SKM-1 (cell line): Measurements from ENCODE around the gene STARD3NL.
"Not testable (repeated sequence)": the region's sequence is repeated elsewhere in the genome, so short reads cannot be mapped to it uniquely, and the experiment has no call there.

ENCODE experiments used
- DNase-seq: peaks from one replicate; lab custom pipeline; 2025; ENCODE audit not compliant: unreplicated experiment; lab: John Stamatoyannopoulos, UW

Gene STARD3NL, protein sequence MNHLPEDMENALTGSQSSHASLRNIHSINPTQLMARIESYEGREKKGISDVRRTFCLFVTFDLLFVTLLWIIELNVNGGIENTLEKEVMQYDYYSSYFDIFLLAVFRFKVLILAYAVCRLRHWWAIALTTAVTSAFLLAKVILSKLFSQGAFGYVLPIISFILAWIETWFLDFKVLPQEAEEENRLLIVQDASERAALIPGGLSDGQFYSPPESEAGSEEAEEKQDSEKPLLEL

DNA sequence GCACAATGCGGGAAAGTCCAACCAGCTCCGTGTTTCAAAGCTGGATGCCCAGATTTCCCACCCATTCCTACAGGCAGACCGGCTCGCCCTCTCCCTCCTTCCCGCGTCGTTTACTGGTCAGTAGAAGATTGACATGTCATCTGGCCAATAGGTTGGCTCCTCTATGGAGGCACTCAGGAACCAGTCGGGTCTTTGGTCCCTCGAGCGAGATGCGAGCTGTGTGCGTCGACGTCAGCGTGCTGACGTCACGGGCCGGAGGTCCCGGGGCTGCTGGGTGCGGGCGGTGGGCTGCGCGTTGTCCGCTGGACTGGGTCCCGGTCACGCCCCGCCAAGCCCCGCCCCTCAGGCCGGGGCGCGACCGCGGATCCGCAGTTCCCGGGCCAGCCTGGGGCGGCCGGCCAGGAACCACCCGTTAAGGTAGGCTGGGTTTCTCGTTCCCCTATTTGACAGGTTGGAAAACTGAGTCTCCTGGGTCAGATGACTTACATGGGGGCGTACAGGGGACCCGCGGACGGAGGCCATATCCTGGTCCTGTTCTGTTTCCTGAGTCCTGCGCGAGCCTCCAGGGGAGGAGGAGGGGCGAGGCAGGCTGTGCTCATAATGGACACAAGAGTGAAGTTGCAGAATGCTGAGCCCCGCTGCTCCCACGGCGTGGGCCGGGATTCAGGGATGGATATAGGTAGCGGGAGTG lies at the start of gene STARD3NL:
STARD3NL (plus strand) TSS at position 242 of the 691 bp plus-strand sequence. CDS start 29,260 bp downstream, outside the sequence.
- peak; percentile 95 for DNase-seq

DNA sequence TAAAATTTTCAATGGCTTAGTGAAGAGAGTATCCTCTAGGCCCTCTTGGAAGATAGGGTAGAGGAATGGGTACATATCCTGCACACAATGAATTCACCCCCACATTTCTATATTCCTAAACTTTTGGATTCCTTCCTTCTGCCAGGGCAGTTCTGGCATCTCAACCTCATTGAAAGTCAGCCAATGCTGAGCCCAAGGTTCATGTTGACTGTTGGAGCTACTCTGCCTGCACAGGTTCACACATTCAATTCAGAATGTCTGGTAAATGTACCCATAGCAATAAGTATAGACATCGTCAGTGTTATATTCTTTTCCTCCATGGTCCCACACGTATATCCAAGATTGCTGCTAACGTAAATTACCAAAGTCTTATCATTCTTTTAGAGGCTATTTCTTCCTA lies 48.9 kb upstream of the STARD3NL start:
- no peak for DNase-seq

DNA sequence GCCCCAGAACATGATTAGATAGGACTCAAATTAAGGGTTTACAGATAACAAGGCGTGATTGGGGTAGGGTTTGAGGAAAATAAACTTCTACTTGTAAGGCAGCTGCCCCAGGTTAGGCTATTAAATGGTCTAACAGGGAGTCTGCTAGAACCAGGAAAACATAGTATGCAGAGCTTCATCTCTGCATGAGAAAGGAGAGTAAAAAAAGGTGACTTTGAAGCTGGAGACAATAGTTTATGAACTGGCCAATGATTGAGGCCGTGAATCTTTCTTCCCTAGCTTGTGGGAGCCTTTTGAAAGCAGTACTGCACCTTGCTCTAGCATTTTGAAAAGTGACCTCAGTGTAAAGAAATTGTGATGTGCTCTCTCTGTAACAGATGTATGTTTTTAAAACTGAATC lies 48.5 kb upstream of the STARD3NL start:
- DNase-seq, result no peak

DNA sequence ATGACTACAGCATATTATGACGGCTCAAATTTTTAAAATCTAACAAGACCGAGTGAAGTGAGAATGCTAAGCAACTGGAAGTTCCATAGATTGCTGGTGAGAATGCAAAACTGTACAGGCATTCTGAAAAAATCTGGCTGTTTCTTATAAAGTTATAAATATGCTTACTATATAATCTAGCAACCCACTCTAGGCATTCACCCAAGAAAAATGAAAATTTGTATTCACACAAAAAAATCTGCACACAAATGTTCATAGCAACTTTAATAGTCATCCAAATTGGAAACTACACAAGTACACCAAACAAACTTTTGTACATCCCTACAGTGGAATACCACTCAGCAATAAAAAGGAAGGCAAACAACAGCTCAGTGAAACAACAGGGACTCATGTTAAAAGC lies 39.9 kb upstream of the STARD3NL start:
- no peak for DNase-seq

DNA sequence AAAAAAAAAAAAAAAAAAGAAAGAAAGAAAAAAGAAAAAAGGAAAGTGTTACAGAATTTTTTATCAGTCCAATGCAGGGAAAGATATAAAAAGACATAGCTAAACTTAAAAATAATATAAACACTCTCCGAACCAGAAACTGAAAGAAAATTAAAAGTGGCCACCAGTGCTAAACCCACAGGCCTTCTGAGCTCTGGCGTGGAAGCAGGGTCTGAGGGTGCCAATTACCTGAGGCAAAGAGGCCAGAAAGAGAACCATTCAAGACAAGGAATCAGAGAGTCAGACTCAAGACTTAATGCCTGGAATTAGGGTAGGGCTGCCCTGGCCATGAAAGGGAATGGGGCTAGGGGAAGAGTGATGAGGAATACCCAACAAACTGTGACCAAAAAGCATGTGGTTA lies 36.9 kb upstream of the STARD3NL start:
- no peak for DNase-seq

DNA sequence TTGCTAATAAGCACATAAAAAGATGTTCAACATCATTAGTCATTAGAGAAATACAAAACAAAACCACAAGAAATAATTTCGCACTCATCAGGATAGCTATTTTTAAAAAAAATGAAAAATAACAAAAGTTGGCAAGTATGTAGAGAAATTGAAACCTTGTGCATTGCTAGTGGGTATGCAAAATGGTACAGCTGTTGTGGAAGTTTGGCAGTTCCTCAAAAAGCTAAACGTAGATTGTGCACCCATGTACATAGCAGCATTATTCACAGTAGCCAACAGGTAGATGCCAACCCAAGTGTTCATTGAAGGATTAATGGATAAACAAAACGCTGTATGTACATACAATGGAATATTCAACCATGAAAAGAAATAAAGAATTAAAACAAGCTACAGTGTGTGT lies 35.3 kb upstream of the STARD3NL start:
- no peak for DNase-seq

DNA sequence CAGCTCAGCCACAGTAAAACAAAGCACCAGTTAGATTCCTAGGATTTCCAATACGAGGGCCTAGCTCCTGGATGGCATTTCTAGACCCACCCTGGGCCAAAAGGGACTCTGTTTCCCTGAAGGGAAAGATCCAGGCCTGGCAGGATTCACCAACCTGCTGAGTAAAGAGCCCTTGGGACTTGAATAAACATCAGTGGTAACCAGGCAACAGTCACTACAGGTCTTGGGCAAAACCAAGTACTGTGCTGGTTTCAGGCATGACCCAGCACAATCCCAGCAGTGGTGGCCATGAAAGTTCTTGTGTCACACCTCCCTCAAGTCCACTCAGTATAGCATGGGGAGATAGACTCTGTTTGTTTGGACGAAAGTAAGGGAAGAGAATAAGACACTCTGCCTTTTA lies 31.0 kb upstream of the STARD3NL start:
- DNase-seq, result no peak

DNA sequence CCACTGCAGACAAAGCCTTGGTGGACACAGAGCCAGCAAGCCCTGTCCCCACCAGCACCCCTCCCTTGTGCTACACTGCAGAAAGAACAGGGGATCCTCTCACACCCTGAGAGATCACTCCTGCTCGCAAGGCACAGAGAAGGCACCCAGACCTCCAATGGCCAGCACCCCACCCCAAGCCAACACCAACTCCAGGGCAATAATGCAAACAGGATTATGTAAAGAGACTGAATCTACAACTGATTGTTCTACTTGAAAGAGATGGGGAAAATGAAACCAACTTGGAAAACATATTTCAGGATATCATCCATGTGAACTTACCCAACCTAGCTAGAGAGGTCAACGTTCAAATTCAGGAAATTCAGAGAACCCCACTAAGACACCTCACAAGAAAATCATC lies 26.5 kb upstream of the STARD3NL start:
- no peak for DNase-seq

DNA sequence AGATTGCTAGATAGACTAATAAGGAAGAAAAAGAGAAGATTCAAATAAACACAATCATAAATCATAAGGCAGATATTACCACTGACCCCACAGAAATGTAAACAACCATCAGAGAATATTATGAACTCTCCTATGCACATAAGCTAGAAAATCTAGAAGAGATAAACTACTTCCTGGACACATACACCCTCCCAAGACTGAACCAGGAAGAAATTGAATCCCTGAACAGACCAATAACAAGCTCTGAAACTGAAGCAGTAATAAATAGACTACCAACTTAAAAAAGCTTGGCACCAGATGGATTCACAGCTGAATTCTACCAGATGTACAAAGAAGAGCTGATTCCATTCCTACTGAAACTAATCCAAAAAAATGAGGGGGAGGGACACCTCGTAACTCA lies 24.5 kb upstream of the STARD3NL start:
- DNase-seq, result no peak

DNA sequence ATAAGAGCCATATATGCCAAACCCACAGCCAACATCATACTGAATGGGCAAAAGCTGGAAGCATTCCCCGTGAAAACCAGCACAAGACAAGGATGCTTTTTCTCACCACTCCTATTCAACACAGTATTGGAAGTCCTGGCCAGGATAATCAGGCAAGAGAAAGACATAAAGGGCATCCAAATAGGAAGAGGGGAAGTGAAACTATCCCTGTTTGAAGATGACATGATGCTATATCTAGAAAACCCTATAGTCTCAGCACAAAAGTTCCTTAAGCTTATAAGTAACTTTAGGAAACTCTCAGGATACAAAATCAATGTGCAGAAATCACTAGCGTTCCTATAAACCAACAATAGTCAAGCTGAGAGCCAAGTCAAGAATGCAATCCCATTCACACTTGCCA lies 23.8 kb upstream of the STARD3NL start:
- no peak for DNase-seq

DNA sequence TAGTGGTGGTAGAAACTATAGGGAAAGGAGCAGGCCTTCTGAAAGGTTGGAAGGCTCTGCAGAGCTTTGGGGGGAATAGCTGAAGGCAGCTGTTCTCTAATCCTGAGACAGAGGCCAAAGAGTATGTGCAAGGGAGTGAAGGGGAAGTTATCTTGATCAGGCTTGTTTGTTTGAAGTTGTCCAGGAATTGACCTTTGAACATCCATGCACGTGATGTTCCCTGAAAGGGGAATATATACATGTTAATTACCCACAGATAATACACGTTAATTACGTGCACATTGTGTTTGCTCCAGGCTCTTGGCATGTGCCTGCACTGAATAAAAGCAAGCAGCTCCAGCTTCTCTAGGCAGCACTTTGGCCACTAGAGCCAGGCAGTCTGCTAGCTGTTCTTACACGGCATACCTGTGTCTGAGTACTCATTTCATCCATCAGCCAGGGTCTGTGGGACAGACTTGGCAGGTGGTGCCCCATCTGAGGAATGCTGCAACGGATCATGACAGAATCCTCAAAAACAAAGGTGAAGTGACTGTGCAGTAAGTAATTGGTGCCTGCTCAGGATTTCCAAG lies 18.0 kb upstream of the STARD3NL start:
- DNase-seq, result no peak

DNA sequence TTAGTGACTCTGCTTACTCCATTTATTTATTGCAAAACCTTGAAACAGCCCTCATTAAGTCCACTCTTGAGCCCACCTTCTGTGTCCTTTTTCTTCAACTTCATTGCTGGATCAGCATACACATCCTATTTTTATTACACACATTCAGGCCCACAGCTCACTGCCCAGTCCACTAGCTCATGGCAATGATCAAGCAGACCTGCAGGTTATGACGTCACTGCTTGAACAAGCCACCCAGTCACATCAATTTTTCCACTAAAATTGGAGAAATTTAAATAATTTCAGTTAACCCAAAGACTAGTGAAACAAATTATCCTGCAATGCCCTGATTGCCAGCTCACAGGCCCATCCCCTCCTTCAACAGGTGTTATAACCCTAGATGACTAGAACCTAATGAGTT lies 16.0 kb upstream of the STARD3NL start:
- no peak for DNase-seq

DNA sequence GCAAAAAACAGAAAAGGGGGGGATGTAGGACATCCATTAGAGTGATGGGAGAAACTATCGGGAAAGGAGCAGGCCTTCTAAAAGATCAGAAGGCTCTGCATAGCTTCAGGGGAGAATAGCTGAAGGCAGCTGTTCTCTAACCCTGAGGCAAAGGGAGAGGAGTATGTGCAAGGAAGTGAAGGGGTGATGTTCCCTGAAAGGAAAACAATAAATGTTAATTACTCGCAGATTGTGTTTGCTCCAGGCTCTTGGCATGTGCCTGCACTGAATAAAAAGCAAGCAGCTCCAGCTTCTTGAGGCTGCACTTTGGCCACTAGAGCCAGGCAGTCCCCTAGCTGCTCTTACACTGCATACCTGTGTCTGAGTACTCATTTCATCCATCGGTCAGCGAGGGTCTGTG lies 14.4 kb upstream of the STARD3NL start:
- no peak for DNase-seq

DNA sequence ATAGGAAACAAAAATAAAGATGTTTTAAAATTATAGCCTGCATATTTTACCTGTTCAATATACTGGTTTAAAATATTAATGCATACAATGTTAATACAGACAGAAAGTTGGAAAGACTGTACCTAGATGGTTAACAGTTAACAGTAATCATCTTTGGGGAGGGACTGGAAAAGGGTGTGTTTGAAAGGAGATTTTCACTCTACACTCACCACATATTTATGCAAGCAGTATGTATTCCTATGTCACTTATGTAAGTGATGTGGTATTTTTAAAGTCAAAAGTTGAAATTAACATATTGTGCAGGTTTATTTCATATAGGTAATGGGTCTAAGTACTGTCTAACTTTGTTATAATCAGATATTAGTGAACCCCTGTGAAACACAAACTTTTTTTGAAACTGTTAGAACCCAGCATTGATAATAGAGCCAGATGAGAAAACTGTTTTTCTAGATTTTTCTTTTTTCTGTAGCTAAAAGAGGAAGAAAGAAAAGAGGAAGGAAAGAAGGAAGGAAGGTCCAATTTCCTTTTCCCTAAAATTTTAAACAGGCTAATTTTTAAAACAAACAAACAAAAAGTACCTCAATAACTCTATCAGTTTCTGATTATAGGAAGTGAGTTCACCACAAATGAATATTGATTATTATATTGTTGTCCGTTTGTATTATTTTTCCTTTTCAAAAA lies 9.0 kb upstream of the STARD3NL start:
- peak; percentile 33 for DNase-seq

DNA sequence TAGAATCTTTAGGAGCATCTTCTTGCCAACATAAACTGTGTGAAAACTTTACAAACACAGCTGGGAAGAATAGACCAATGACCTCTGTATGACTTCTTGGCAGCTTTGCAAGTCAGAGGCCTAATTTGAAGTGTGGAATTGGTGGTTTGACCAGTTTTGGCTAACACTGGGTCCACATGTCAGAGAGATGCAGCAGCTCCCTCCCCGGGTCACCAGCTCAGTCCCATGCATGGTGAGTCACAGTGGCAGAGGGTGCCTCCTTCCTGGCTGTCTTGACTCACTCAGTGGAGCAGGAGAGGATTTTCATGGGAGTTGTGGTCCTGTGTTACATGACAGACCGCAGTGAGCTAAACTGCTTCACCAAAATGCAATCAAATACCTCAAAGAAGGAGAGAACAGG lies 8.2 kb upstream of the STARD3NL start:
- DNase-seq, result peak; percentile 20

DNA sequence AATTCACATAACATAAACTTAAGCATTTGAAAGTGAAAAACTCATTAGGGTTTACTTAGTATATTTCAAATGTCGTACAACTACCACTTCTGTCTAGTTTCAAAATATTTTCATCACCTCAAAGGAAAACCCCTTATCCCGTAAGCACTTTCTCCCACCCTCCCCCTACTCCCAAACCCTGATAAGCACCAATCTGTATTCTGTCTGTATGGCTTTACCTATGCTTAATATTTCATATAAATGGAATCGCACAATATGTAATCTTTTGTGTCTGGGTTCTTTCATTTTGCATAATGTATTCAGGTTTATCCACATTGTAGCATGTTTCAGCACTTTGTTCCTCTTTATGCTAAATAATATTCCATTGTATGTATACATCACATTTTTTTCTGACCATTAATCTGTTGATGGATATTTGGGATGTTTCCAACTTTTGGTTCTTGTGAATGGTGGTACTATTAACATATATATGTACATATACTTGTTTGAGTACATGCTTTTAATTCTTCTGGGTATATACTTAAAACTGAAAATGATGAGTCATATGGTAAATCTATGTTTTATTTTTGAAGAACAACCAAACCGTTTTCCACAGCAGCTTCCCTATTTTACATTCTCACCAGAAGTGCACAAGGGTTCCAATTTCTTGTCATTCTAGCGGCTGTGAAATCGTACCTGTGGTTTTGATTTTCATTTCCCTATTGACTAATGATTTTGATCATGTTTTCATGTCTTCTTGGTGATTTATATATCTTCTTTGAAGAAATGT lies 6.2 kb upstream of the STARD3NL start:
- peak; percentile 16 for DNase-seq

DNA sequence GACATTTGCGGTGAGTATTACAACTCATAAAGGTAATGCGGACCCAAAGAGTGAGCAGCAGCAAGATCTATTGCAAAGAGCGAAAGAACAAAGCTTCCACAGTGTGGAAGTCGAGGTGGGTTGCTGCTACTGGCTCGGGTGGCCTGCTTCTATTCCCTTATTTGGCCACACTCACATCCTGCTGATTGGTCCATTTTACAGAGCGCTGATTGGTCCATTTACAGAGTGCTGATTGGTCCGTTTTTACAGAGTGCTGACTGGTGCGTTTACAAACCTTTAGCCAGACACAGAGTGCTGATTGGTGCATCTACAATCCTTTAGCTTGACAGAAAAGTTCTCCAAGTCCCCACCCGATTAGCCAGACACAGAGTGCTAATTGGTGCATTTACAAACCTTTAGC lies 2.5 kb upstream of the STARD3NL start:
- DNase-seq, result not testable (repeated sequence)

DNA sequence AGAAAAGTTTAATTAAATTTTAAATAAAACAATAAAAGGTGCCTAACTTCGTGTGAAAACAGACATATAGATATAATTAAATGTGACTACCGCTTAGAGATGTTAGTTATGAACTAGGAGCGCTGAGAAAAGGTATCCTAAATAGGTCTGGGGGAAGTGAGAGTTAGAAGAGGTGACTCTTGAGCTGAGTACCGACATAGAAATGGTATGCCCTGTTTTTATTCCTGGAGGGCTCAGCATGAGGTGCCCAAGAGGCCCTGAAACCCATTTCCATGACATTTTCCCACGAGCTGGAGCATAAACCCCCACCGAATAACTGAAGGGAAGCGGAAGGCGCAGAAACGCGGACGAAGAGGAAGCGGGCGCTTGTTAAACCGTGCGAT lies 433 bp upstream of the STARD3NL start:
- no peak for DNase-seq

DNA sequence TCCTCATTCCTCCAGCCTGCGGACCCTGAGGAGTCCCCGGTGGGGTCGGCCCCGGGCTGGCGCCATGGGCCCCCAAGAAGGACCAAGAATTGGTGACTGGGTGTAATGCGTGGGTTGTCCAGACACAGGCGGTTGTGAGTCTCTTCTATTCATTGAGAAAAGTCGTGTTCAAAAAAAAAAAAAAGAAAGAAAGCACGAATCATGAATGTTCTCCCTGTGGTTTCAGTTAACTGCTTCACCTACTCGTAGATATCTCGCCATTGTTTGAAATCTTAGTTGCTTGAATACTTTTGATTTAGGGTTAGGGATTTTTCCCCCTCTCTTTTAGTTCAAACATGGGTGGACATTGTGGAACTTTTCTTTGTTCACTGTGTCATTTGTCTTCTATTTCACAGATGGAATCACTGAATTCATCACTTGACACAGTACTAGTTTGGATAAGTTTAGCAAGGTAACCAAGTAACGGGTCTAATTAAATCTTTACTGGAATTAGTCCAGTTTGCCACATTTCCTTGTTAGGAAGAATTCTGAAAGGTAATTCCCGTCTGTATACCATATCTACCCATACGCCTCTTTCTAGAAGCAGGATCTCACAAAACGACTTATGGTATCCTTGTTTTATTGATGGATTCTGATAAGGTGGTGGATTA lies 775 bp downstream of the STARD3NL start:
- DNase-seq, result no peak

DNA sequence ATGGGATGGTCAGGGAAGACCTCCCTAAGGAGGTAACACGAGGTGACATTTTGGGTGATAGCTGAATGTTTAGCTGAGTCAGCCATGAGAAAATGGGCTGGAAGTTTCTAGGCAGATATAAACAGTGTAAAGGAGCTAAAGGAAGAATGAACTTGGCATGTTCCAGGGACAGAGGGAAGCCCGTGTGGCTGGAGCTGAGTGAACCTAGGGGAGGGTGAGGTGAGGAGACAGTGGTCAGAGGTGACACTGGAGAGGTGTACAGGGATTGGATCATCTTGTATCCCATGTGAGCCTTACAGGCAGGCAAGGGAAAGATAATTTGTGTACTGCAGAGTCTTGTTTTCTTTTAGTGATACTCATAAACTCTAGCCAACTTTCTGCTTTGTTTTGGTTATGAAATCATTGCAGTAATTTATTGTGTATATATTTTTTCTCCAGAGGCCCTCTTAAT lies 1.8 kb downstream of the STARD3NL start:
- no peak for DNase-seq

DNA sequence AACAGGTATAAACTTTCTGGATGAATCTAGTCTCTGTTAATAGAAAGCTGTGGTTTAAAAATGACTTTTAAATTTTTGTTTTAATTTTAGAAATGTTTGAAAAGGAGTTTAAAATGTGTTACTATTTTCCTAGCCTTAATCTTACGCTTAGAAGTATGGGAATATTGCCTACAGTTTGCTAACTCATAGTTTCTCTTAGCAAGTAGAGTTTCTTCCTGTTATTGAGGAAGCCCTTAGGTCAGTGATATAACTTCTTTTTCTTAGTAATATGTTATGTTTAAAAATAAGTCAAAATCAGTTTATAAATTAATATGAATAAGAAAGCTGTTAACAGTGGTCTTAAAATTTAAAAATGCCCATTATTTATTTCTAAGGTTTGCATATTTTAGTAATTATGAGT lies 3.1 kb downstream of the STARD3NL start:
- no peak for DNase-seq
